Suppressor macrophage treated with lipopolysaccharide for 4 hours (primary cell): ENCODE data around the gene PLAC9.
A peak's percentile ranks its signal among the peaks of the same experiment; 100 is the strongest.

Experiments used
- DNase-seq: peaks from one replicate; pipeline ENCODE4 v3.0.0-alpha.2; 2020

PLAC9 gene

DNA sequence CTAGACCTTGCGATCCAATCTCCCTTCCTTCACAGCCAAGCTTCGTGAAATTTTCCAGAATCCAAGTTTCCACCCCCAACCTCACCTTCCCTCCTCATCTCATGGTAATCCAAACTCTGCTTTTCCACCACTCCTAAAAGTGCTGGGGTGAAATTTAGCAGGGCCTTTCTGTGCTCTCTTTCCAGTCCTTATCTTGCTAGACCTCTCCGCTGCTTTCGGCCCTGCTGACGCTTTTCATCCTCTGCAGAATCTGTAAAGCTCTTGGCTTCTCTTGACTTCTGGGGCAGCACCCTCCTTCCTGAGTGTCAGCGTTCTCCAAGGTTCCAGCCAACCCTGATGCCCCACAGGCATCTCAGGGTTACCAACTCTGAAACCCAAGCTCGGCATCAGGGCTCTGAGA is 7.7 kb downstream of the PLAC9 start:
- DNase-seq = no peak

DNA sequence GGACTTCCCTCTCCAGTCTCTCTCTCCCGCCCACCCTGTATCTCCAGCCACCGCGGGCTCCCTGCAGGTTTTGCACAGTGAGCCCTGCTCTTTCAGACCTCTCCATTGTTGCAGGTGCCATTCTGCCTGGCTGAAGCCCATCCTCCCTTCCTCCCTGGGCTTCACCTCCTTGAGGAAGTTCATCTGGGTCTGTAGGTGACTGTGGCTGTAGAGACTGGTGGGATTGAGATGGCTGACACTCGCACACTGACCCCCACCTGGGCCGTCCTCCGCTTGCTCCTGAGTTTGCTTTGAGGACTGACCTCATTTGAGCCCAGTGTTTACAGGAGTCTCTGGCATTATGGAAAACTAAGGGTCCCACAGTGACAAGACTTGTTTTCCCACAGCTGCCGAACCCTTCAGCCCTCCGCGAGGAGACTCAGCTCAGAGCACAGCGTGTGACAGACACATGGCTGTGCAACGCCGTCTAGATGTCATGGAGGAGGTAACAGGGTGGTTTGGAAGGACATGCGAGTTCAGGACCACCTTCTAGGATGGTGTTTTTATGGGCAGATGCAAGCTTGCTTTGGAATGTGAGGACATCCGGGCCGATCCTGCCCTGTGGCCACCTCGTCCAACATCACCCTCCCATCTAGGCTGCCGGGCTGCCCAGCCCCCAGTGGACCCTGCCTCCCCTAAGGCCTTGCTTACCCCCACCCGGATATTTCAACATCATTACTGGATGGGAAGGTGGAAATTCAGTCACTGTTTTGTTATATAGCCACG is 9.3 kb downstream of the PLAC9 start:
- DNase-seq = no peak

DNA sequence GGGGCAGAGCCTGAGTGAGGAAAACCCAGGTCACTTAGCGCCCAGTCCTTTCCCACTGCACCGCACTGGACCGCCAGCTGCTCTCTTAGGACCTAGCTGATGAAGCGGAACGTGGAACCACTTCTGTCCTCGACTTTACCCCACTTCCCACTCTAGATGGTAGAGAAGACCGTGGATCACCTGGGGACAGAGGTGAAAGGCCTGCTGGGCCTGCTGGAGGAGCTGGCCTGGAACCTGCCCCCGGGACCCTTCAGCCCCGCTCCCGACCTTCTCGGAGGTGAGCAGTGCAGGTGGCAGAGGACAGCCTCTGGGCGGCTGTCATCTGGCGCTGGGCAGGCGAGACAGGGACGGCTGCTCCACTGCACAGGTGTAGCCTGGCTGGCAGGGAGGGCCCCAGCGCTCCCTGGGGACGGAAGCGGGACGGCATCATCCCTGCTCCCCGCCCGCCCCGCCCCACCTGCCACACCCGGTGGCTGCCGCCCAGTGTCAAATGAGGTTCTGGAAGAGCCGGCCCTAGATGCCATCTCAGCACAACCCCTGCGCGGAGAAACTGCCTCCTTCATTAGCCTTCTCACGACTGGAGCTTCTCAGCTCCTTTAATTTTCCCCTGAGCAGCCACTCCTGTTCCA is 11.7 kb downstream of the PLAC9 start:
- no peak for DNase-seq

DNA sequence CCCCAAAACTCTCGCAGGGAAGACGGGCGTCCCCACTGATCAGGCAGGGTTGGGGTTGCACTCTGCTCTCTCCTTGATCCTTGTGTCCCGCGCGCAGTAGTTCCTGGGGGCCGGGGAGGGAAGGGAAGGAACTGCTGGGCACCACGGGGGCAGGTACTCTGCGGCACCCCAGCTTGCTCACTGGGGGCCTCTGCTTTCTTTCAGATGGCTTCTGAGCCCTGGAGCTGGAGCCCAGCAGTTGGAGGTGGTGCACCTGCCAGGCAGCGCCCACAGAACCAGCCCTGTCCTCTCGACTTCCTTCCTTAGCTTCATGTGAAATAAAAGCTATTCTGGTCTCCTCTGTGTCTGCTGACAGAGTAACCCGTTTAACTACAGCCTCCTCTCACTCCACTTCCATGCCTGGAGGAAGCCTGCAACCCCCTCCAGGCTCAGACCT is 12.2 kb downstream of the PLAC9 start:
- DNase-seq = no peak

DNA sequence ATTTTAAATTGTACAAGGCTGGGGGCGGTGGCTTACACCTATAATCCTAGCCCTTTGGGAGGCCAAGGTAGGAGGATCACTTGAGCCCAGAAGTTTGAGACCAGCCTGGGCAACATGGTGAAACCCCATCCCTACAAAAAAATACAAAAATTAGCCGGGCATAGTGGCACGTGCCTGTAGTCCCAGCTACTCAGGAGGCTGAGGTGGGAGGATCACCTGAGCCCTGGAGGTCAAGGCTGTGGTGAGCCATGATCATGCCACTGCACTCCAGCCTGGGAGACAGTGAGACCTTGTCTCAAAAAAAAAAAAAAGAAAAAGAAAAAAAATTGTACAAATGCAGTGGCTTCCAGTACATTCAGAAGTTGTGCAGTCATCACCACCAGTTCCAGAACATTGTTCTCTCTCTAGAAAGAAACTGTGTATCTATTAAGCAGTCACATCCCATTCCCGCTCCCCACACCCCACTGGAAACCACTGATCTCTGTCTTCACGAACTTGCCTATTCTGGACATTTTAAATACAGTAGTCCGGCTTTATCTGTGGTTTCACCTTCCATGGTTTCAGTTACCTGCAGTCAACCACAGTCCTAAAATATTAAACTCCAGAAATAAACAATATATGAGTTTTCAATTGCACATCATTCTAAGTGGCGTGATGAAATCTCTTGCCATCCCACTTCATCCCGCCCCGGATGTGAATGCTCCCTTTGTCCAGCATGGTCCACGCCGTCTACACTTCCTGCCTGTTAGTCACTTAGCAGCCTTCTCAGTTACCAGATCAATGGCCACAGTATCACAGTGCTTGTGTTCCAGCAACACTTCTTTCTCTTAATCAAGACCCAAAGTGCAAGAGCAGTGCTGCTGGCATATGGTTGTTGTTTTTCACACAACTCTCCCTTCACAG is 13.1 kb downstream of the PLAC9 start:
- peak; percentile 36 for DNase-seq

DNA sequence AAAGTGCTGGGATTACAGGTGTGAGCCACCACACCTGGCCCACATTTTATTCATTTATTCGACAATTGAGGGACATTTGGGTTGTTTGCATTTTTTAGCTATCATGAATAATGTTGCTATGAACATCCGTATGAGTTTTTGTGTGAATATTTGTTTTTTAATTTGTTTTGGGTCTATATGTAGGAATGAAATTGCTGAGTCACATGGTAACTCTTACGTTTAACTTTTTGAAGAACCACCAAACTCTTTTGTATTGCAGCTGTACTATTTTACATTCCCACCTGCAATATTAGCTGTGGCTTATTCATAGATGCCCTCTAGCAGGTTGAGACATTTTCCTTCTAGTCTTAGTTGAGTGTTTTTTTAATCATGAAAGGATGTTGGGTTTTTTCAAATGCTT is 14.4 kb downstream of the PLAC9 start:
- no peak for DNase-seq

DNA sequence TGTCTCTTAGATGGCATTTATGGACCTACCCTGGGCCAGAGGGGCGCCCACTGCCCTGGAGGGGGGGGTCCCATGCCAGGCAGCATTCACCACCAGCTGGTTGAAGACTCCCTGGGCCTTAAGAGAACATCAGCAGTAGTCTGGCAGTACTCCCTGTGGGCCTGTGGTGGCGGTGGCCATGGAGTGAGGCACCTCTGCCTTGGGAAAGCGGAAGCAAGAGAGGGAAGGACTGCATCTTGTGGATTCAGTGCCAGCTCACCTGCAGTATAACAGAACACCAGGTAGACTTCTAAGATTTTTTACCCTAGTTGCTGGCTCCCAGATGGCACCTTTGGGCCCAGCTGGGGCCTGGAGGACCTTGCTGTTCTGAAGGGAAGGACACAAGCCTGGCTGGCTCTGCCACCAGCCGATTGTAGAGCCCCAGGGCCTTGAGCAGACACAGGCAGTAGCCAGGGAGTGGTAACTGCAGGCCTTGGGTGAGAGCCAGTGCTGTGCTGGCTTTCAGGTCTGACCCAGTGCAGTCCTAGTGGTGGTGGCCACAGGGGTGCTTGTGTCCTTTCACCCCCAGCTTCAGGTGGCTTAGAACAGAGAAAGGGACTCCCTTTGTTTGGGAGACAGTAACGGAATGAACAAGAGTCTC is 15.8 kb downstream of the PLAC9 start:
- DNase-seq = no peak

DNA sequence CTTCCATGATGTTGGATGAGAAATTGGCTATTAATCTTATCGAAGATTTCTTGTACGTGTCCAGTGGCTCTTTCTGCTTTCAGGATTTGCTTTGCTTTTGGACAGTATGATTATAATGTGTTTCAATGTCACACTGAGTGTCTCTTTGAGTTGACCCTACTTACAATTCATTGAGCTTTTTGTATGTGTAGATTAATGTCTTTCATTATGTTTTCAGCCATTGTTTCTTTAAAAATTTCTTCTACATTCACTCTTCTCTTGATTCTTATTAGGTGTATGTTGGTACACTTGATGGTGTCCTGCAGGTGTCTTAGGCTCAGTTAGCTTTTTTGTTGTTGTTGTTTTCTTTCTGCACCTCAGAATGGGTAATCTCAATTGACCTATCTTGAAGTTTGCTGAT is 16.6 kb downstream of the PLAC9 start:
- DNase-seq = no peak

DNA sequence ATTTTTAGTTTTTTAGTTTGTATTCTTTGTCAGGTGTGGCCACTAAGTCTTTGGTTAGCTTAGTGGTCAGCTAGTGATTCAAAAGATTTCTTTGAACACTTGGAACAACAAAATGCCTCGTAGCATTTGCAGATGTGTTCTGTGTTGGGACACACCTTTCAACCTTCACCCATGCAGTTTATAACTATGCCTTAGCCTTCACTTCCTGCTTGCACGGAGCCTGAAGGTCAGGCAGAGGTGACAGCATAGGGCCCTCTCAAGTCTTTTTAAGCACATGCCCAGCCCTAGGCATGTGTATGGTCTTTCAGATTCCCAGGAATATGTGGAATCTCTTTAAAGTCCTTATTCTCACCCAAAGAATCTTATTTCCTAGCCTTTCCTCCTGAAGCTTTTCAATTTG is 17.6 kb downstream of the PLAC9 start:
- DNase-seq = no peak

DNA sequence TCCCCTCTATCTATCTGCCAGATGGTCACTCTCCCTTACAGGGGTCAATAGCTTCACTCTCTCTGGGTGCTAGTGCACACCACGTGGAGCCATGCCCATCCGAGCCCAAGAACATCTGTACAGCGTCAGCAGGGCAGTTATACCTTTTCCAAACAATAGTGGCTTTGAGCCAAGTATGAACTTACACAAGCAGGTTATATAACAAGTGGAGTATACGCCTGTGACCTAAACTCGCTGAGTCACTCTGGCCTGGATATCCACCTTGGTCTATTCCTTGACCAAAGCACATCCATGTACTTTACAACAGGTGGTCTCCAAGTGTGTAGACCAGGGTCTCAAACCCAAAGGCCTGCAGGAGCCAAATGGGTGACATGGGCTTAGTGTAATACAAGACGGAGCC is 20.3 kb downstream of the PLAC9 start:
- no peak for DNase-seq

DNA sequence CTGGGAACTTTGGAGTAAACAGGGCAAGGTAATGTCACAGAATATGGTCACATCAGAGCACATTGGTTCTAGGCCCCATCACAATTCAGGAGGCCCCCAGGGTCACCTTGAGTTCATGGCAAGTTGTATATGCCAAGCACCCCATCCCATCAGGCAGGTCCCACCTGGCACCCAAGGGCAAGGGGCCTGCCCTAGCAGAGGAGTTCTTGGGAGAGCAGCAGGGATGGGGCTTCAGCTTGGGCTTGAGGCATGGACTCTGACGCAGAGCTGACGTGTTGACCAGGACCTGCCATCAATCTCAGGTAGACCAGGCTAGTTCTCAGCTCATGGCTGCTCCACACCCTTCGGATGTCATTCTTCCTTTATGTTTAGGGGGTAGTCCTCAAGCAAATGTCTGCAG is 20.9 kb downstream of the PLAC9 start:
- DNase-seq = no peak

DNA sequence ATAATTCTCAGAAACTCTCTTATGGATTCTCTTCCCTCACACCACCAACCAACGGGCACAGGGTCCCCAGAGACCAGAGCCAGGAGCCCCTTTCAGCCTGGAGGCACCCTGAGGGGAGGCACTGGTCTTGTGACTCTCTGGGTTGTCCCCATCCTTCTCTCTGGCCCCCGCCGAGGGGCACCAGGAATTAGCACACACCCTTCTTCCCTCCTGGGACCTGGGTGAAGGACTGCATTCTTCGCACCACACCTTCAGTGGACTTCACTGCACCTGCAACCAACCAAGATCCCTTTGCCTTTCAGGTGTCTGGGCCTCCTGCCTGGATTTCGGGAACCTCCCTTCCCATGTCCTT is 22.1 kb downstream of the PLAC9 start:
- no peak for DNase-seq

DNA sequence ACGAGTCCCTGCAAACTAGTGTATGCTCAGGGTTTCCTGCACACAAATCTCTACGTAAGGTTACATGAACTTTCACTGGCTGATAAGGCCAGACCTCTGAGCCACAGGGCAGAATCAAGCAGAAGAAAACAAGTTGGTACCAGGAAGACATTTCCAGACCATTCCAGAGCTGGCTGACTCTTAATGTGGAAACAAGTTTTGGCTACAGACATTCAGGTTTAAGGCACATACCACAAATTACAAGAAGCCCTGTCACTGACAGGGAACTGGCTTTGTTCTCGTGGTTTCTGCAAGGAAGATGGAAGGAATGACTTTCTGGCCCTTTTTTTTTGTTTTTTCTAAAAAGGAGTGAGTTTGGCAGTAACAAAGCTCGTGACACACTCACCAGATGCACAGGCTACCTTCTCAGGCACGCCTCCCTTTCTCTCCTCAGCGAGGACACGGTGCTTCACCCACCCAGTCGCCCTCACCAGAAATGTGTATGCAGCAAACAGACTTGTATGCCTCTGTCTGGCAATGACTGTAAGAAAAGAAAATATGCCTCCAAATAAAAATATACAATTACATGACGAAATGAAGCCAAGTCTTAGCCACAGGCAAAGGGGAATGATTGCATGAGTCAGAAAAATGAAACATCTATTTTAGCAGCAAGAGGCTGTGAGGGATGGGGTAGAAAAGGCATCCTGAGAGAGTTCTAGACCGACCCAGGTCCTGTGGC is 22.6 kb downstream of the PLAC9 start:
- no peak for DNase-seq

DNA sequence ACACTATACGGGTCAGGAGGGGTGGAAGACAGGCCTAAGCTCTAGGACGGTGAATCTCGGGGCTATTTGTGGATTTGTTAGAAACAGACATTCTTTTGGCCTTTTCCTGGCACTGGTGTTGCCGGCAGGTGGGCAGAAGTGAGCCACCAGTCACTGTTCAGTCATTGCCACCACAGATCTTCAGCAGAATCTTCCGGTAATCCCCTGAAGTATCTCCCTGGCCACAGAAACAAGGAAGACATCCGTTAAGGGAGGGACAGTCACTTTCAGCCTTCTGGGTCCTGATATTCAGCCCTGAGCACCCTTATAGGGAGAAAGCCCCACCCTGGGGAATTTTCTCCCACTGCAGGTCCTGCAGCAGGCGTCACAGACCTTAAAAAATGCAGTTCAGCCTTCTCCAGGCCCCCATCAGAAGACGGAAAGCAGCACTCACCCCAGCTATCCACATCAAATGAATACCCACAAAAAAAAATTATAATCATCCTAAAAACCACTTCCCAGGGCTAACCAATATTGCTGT is 23.2 kb downstream of the PLAC9 start:
- no peak for DNase-seq

DNA sequence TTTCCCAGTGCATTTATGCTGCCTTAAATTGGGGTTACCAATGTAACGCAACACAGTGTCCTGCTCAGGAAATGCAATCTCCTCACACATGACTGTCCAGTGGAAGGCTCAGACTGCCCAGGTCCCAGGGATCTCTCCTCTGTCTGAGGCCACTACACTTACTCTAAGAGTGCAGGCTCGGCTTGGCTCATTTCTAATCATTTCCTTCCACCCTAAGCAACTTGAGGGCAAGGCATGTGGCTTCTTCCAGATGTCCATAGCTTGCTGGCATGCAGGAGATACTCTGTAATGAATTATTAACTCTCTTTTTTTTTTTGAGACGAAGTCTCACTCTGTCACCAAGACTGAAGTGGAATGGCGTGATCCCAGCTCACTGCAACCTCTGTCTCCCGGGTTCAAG is 23.7 kb downstream of the PLAC9 start:
- no peak for DNase-seq

DNA sequence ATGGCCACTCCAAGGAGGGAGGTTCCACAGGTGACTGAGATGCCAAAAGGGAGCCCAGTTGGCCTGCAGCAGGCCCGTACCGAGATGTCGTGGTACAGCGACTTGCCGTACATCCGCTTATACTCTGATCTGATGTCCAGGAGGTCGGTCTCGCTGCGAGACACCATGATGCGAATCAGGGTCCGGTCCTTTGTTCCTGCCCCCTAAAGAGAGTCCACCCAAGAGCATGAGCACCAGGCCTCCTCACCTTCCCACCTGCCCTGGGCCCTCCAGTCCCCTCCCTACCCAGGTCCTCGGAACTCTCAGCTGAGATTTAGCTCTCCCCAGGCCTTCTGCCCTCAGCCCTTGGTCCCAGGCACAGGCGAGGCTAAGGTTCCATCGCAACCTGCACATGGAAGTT is 25.0 kb downstream of the PLAC9 start:
- no peak for DNase-seq

DNA sequence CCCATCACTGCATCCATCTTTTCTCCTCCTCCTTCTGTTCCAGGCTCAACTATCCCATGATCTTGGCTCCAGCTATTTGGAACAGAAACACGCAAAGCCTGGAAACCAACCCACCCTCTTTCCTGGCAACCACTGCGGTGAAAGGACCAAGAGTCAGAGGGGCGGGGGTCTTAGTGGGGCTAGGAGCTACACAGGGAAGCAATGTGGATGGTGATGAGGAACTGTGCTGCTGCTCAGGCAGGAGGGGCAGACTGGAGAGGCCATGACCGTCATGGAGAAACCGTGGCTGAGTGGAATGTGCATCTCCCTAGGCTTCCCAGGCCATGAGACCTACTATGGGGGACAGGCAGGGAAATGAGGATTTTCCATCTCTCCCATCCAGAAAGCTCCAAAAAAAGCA is 25.6 kb downstream of the PLAC9 start:
- no peak for DNase-seq

DNA sequence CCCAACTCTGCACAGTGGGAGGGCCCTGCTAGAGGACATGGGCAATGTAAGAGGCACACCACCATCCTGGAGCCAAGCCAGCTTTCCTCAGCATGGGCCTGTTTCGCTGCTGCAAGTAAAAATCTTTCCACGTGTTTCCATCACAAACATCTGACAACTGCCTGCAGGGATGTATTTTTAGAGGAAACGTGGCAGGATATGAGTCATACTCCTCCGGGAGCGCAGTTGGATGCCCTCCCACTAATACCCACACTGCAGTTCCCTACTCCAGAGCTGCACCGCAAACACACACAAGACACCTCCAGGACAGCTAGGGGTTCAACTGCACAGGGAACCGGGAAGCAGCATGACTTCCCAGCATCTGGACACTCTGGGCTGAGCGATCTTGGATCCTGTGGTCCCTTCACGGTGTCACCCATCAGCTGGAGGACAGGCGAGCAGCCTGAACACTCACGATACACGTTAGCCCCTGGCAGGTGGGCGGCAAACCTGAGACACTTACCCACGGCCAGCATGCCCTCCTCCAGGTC is 26.1 kb downstream of the PLAC9 start:
- peak; percentile 82 for DNase-seq

DNA sequence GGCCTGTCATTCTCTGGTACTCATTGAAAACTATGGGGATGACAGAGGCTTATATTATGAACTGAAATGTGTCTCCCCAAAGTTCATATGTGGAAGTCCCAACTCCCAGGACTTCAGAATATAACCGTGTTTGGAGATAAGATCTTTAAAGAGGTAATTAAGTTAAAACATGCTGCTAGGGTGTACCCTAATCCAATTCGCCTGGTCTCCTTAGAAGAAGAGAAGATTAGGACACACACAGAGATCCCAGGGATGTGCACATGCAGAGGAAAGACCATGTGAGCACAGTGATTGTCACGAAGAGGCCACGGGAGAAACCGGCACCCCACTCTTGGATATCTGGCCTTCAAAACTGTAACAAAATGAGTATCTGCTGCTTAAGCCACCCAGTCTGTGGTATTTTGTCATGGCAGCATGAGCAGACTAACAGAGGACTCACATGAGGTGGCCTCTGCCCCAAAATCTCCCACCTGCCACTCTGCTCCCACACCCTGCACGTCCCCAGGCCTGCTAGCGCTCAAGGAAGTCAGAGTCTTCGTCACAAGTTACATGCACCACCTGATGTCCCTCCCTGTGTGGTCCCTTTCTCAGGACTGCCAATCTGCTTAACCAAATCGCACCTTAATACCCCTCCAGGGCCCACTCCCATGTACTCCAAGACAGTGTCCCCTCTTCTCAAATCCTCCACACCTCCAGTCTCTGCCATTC is 26.8 kb downstream of the PLAC9 start:
- no peak for DNase-seq

DNA sequence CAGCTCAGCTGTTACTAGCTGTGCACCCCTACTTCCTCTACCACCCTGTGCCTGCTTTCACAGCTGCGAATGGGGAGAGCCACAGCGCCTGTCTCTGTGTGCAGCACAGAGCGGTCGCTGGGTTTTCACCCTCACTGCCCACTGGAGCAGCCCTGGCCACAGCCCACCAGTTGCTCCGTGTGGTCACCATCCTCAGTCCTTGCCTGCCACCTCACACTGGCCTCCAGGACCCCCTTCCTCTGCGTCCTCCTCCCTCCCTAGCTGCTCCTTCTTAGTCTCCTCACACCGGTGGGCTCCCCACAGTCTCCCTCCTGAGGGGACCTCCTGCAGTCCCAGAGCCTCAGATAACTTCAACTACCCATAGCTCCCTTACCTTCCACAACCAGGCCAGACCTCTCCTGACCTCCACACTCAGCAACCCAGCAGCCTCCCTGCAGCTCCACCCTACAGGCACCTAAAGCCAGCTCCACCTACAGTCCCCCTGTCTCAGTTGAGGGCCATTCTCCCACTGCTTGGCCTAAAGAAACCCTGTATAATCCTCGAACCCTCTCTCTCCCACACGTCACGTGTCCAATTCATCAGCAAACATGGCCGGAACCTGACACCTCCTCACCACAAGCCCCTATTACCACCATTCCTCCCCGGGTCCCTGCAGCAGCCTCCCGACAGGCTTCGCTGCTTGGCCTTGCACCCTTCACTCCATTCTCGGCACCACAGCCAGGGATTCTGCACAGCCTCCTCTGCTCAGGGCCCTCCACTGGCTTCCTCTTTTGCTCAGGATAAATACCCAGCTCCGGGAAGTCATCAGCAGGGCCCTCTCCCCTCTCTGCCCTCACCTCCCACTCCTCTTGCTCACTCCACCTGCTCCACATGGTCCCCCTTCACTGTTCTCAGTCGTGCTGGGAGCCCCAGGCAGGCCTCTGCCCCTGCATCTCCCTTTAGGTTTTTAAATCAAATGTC is 28.1 kb downstream of the PLAC9 start:
- no peak for DNase-seq
